Measurements from ENCODE around the gene PLAC1. TPM values are rescaled to one million over a fixed set of nuclear protein-coding genes. Genes with fewer than 3 reads are reported as not detected.

PLAC1 gene
- total and polyA plus RNA-seq, 2 experiments from 2014 or later, result 0.50 to 0.83 TPM

DNA sequence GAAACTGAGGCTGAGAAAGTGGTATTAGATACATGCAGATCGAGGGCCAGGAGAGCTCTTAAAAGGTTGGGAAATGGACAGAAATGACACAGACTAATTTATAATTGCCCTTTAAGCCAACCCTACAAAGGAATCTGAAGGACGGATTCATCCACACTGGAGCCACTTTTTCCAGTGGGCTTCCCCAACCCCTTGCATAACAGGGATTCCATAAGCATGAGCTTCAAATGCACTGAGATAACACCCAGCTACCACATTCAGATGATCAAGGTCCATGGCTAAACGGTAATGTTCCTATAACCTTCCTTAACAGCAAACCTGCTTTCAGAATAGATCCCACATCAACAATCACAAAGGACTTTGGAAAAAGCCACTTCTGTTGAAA, 34.2 kb downstream of the PLAC1 start:
- DNase-seq (ENCODE audit: low spot score) (no peak), ATAC-seq (no peak)
- no peak overlapping the region for H3K4me3 Mint-ChIP-seq
- no peaks in the 10 kb centered on the region for H3K79me2 ChIP-seq (replicated peaks; ENCODE audit: insufficient read depth)
- H3K9me2 ChIP-seq (ENCODE audit: insufficient read depth), result no peaks in the 10 kb centered on the region
- no peak overlapping the region for H3K4me3 ChIP-seq
- H3K27me3 ChIP-seq (ENCODE audit: insufficient read depth), result no peaks in the 10 kb centered on the region
- no peaks in the 10 kb centered on the region for H3F3A ChIP-seq (replicated peaks; ENCODE audit: low read depth)
- H3K9me3 Mint-ChIP-seq, result no peaks in the 10 kb centered on the region
- H2AFZ ChIP-seq, result no peak overlapping the region
- no peak overlapping the region for H3K4me2 ChIP-seq
- TF ChIP-seq, protein P1, sequence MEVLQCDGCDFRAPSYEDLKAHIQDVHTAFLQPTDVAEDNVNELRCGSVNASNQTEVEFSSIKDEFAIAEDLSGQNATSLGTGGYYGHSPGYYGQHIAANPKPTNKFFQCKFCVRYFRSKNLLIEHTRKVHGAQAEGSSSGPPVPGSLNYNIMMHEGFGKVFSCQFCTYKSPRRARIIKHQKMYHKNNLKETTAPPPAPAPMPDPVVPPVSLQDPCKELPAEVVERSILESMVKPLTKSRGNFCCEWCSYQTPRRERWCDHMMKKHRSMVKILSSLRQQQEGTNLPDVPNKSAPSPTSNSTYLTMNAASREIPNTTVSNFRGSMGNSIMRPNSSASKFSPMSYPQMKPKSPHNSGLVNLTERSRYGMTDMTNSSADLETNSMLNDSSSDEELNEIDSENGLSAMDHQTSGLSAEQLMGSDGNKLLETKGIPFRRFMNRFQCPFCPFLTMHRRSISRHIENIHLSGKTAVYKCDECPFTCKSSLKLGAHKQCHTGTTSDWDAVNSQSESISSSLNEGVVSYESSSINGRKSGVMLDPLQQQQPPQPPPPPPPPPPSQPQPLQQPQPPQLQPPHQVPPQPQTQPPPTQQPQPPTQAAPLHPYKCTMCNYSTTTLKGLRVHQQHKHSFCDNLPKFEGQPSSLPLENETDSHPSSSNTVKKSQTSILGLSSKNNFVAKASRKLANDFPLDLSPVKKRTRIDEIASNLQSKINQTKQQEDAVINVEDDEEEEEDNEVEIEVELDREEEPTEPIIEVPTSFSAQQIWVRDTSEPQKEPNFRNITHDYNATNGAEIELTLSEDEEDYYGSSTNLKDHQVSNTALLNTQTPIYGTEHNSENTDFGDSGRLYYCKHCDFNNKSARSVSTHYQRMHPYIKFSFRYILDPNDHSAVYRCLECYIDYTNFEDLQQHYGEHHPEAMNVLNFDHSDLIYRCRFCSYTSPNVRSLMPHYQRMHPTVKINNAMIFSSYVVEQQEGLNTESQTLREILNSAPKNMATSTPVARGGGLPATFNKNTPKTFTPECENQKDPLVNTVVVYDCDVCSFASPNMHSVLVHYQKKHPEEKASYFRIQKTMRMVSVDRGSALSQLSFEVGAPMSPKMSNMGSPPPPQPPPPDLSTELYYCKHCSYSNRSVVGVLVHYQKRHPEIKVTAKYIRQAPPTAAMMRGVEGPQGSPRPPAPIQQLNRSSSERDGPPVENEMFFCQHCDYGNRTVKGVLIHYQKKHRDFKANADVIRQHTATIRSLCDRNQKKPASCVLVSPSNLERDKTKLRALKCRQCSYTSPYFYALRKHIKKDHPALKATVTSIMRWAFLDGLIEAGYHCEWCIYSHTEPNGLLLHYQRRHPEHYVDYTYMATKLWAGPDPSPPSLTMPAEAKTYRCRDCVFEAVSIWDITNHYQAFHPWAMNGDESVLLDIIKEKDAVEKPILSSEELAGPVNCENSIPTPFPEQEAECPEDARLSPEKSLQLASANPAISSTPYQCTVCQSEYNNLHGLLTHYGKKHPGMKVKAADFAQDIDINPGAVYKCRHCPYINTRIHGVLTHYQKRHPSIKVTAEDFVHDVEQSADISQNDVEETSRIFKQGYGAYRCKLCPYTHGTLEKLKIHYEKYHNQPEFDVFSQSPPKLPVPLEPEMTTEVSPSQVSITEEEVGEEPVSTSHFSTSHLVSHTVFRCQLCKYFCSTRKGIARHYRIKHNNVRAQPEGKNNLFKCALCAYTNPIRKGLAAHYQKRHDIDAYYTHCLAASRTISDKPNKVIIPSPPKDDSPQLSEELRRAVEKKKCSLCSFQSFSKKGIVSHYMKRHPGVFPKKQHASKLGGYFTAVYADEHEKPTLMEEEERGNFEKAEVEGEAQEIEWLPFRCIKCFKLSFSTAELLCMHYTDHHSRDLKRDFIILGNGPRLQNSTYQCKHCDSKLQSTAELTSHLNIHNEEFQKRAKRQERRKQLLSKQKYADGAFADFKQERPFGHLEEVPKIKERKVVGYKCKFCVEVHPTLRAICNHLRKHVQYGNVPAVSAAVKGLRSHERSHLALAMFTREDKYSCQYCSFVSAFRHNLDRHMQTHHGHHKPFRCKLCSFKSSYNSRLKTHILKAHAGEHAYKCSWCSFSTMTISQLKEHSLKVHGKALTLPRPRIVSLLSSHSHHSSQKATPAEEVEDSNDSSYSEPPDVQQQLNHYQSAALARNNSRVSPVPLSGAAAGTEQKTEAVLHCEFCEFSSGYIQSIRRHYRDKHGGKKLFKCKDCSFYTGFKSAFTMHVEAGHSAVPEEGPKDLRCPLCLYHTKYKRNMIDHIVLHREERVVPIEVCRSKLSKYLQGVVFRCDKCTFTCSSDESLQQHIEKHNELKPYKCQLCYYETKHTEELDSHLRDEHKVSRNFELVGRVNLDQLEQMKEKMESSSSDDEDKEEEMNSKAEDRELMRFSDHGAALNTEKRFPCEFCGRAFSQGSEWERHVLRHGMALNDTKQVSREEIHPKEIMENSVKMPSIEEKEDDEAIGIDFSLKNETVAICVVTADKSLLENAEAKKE (CRISPR knock-in tag; IDR thresholded peaks at IDR 0.05), result no peak
- TF ChIP-seq, protein P2, sequence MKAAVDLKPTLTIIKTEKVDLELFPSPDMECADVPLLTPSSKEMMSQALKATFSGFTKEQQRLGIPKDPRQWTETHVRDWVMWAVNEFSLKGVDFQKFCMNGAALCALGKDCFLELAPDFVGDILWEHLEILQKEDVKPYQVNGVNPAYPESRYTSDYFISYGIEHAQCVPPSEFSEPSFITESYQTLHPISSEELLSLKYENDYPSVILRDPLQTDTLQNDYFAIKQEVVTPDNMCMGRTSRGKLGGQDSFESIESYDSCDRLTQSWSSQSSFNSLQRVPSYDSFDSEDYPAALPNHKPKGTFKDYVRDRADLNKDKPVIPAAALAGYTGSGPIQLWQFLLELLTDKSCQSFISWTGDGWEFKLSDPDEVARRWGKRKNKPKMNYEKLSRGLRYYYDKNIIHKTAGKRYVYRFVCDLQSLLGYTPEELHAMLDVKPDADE (IDR thresholded peaks at IDR 0.05), result no peak
- TF ChIP-seq STAT1 (IDR thresholded peaks at IDR 0.05; ENCODE audit: unreplicated experiment), result no peak
- no peak for TF ChIP-seq EZH2 (IDR thresholded peaks at IDR 0.05; ENCODE audit: low read depth, unreplicated experiment)
- no peak for TF ChIP-seq EZH2phosphoT487 (IDR thresholded peaks at IDR 0.05; ENCODE audit: unreplicated experiment)
- no peak for TF ChIP-seq JUNB (IDR thresholded peaks at IDR 0.05; ENCODE audit: unreplicated experiment)
- no peak for TF ChIP-seq ZNF331 (CRISPR knock-in tag; IDR thresholded peaks at IDR 0.05; ENCODE audit: low read depth)
- TF ChIP-seq POLR2AphosphoS5 (IDR thresholded peaks at IDR 0.05; ENCODE audit: low read depth), result no peak
- H3K4me1 Mint-ChIP-seq, result peaks cover 13% of the 10 kb centered on the region
- peaks cover 2% of the 10 kb centered on the region for H3K27me3 Mint-ChIP-seq (ENCODE audit: insufficient read depth, low read depth, poor library complexity)
- no peak overlapping the region for H3K27ac Mint-ChIP-seq
- no peaks in the 10 kb centered on the region for H3K36me3 ChIP-seq (ENCODE audit: insufficient read depth)
- H3K36me3 Mint-ChIP-seq (ENCODE audit: low read depth), result no peaks in the 10 kb centered on the region
- no peak overlapping the region for H3K27ac ChIP-seq (ENCODE audit: low read depth)
- no peaks in the 10 kb centered on the region for H3K4me1 ChIP-seq (ENCODE audit: insufficient read depth)
- no peaks in the 10 kb centered on the region for H4K20me1 ChIP-seq (replicated peaks; ENCODE audit: insufficient read depth)
